ENCODE measurements around the gene PWP1. TPM values are rescaled to one million over a fixed set of nuclear protein-coding genes. Genes with fewer than 3 reads are reported as not detected.

PWP1 gene
- total and polyA plus RNA-seq, 9 of the 15 experiments (the other 6 are each of a cell fraction or from before 2014, with no cell fraction given): 61.6 to 401 (median 111) TPM

GRCh38 chr12:107760809-107761501, 75.4 kb downstream of the PWP1 start, which contains the start of gene PRDM4 (continued):
- TF ChIP-seq, protein P1, sequence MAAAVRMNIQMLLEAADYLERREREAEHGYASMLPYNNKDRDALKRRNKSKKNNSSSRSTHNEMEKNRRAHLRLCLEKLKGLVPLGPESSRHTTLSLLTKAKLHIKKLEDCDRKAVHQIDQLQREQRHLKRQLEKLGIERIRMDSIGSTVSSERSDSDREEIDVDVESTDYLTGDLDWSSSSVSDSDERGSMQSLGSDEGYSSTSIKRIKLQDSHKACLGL (CRISPR knock-in tag; IDR thresholded peaks at IDR 0.05; ENCODE audit: borderline replicate concordance, poor library complexity, severe bottlenecking): peak; percentile 58
- TF ChIP-seq ZNF165 (CRISPR knock-in tag; IDR thresholded peaks at IDR 0.05; ENCODE audit: borderline replicate concordance): no peak
- TF ChIP-seq LCOR (CRISPR knock-in tag; IDR thresholded peaks at IDR 0.05): no peak
- TF ChIP-seq, protein P2, sequence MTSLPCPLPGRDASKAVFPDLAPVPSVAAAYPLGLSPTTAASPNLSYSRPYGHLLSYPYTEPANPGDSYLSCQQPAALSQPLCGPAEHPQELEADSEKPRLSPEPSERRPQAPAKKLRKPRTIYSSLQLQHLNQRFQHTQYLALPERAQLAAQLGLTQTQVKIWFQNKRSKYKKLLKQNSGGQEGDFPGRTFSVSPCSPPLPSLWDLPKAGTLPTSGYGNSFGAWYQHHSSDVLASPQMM (CRISPR knock-in tag; IDR thresholded peaks at IDR 0.05): no peak
- peak in 2 of 3 experiments; percentile 68 to 78 for TF ChIP-seq YY1 (IDR thresholded peaks at IDR 0.05; ENCODE audit: borderline replicate concordance in 1 of 3, control insufficient read depth in 1 of 3, extremely low read depth in 1 of 3, insufficient read depth in 3 of 3, insufficient read length in 1 of 3, insufficient replicate concordance in 2 of 3, low read depth in 1 of 3, low read length in 2 of 3)
- TF ChIP-seq USF1 (CRISPR knock-in tag; IDR thresholded peaks at IDR 0.05): no peak
- TF ChIP-seq PML (IDR thresholded peaks at IDR 0.05; ENCODE audit: low read length): no peak; the same call in 1 of the 2 replicates
- no peak for TF ChIP-seq IFI16 (CRISPR knock-in tag; IDR thresholded peaks at IDR 0.05)
- TF ChIP-seq CSDE1 (IDR thresholded peaks at IDR 0.05): peak in 1 of 2 experiments; percentile 86; a peak in 2 of 4 replicates
- TF ChIP-seq BHLHE40 (IDR thresholded peaks at IDR 0.05; ENCODE audit: low read length): no peak; the same call in 1 of the 2 replicates
- no peak for TF ChIP-seq SMARCA4 (IDR thresholded peaks at IDR 0.05)
- TF ChIP-seq EHMT2 (IDR thresholded peaks at IDR 0.05): no peak
- TF ChIP-seq SNIP1 (IDR thresholded peaks at IDR 0.05; ENCODE audit: low read depth): no peak
- no peak for TF ChIP-seq PRMT5 (CRISPR knock-in tag; IDR thresholded peaks at IDR 0.05)
- TF ChIP-seq ZNF449 (CRISPR knock-in tag; IDR thresholded peaks at IDR 0.05): no peak
- TF ChIP-seq SRSF9 (IDR thresholded peaks at IDR 0.05; ENCODE audit: borderline replicate concordance, low read depth, low read length): no peak
- TF ChIP-seq SETDB1 (IDR thresholded peaks at IDR 0.05; ENCODE audit: low read length): no peak
- TF ChIP-seq GTF2B (IDR thresholded peaks at IDR 0.05; ENCODE audit: extremely low read depth, insufficient read length): no peak
- peak; percentile 90; the same call in 1 of the 2 replicates for TF ChIP-seq GATAD2B (IDR thresholded peaks at IDR 0.05; ENCODE audit: borderline replicate concordance)
- TF ChIP-seq RBM15 (IDR thresholded peaks at IDR 0.05; ENCODE audit: insufficient read depth, low read length): no peak
- TF ChIP-seq PCBP1 (IDR thresholded peaks at IDR 0.05; ENCODE audit: low read depth, low read length, poor library complexity, severe bottlenecking): no peak
- TF ChIP-seq WHSC1 (IDR thresholded peaks at IDR 0.05; ENCODE audit: low read length): no peak
- no peak for TF ChIP-seq BDP1 (IDR thresholded peaks at IDR 0.05; ENCODE audit: insufficient read depth, insufficient read length)
- no peak for TF ChIP-seq ZNF778 (CRISPR knock-in tag; IDR thresholded peaks at IDR 0.05)
- no peak for TF ChIP-seq ZBTB8A (IDR thresholded peaks at IDR 0.05; ENCODE audit: partially characterized antibody)
- no peak for TF ChIP-seq ZFP36 (IDR thresholded peaks at IDR 0.05; ENCODE audit: low read depth, low read length, partially characterized antibody)
- TF ChIP-seq ZSCAN29 (IDR thresholded peaks at IDR 0.05): no peak
